Mucosa of descending colon (tissue), 3 donors: Measurements from ENCODE around the gene ZNF618. TPM values are rescaled to one million over a fixed set of nuclear protein-coding genes. Genes with fewer than 3 reads are reported as not detected.

ENCODE experiments used
- ATAC-seq: fragments of 200-7000 bp; cut with Tn5 transposase; one replicate; pipeline ENCODE4 v1.9.1; 2020; ENCODE audit warnings: mild to moderate bottlenecking, moderate library complexity
- DNase-seq, 3 donors: peaks; one replicate each; pipeline ENCODE4 v3.0.0-alpha.2; 2020
- H3K36me3 ChIP-seq: fragments of 200-600 bp; one replicate; pipeline ENCODE4 v1.8.0; 2021; ENCODE audit warnings: low read depth, mild to moderate bottlenecking
- H3K4me1 ChIP-seq: fragments of 200-600 bp; one replicate; pipeline ENCODE4 v1.8.0; 2021; ENCODE audit warnings: low read depth, mild to moderate bottlenecking
- H3K4me3 ChIP-seq: fragments of 200-600 bp; one replicate; pipeline ENCODE4 v1.8.0; 2021; ENCODE audit warnings: mild to moderate bottlenecking
- H3K9me3 ChIP-seq: fragments of 200-600 bp; one replicate; pipeline ENCODE4 v1.8.0; 2021; ENCODE audit warnings: mild to moderate bottlenecking
- CTCF ChIP-seq: fragments of 200-600 bp; IDR thresholded peaks from one replicate; pipeline ENCODE4 v1.8.0; 2022; ENCODE audit warnings: antibody characterized with exemption, mild to moderate bottlenecking
- intact Hi-C, 2 donors: fragments of 100-400 bp; cut with DNase I in 1 of 2; cut with micrococcal nuclease in 1 of 2; formaldehyde crosslinking; loops; one replicate each; pipeline versions ENCODE4 v1.11.0 to v1.11.1; 2022; cut with DNase I, micrococcal nuclease
- total RNA-seq, 3 donors: library from RNA; stranded (reverse); fragmentation: NEBNext Ultra II Directional in 2 of 3; extraction: Animal tissue kit (Norgen Biotek cat#: 25700) in 2 of 3; gene quantifications; one replicate each; pipeline versions ENCODE4 v1.2.1 to v1.2.4, GENCODE V29; 2021 to 2023
- donor health status: DM: no; HTN: no; CAD: no; lungs with moderate emphysema.
- donor health status: DM: no; HTN: no; CAD: no.
- donor health status: DM: no; HTN: yes; CAD: no.

The ZNF618 gene
- total RNA-seq, 3 donors from 2014 or later: 2.7 to 6.2 (median 3.7) TPM

- ATAC-seq (no peak), DNase-seq (no peak)
Observed at GRCh38 chr9:114093031-114093471, 216.9 kb downstream of the ZNF618 start.

DNA sequence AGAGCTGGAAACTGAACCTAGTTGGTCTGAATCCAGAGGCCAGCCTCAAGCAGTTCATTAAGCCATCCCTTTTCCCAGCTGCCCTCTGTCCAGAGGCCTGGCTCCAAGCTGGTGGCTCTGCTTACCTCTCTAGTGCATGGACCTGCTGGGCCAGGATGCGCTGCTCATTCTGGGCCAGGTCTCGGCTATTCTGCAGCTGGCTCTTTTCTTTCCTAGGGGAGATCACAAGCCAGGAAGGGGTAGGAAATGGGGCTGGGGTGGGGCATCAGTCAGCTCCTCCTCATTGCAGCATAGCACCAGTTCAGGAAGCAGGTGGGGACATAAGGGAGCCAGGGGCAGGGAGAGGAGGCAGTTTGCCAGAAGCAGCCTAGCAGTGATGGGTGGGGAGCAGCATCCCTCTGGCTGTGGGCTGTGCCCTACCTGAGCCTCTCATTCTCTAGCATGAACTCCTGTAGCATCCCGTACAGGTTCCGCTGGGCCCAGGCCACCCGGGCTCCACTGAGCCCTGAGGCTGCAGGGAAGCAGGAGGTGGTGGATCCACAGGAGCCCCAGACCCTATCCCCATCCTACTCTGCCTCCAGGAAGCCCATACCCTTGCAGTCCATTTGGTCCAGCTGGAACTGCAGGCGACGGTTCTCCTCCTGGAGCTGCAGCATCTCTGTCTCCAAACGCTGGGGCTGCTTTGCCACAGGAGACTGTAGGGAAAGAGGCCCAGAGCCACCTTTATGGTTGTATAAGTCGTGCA, 217.8 kb downstream of the ZNF618 start:
- DNase-seq: no peak
- Histone ChIP-seq H3K9me3 (no peaks in the 10 kb centered on the region), H3K4me1 (peaks cover 3% of the 10 kb centered on the region), H3K4me3 (no peak overlapping the region), H3K36me3 (no peaks in the 10 kb centered on the region)
- intact Hi-C loops: no loop called here
- no peak for ATAC-seq
- TF ChIP-seq CTCF: no peak

More at GRCh38 chr9:114093031-114093471, 216.9 kb downstream of the ZNF618 start:
- no peak for TF ChIP-seq CTCF
- H3K36me3 ChIP-seq: no peaks in the 10 kb centered on the region
- H3K9me3 ChIP-seq: no peaks in the 10 kb centered on the region
- no peak overlapping the region for H3K4me3 ChIP-seq
- H3K4me1 ChIP-seq: no peaks in the 10 kb centered on the region
- intact Hi-C loops: no loop called here

GRCh38 chr9:114094971-114095370, 218.9 kb downstream of the ZNF618 start:
- Histone ChIP-seq H3K4me1 (peaks cover 5% of the 10 kb centered on the region), H3K9me3 (no peaks in the 10 kb centered on the region), H3K4me3 (no peak overlapping the region), H3K36me3 (no peaks in the 10 kb centered on the region)
- DNase-seq: no peak
- intact Hi-C loops: no loop called here
- ATAC-seq: no peak
- TF ChIP-seq CTCF: no peak

- intact Hi-C loops: no loop called here
- no peak for ATAC-seq
- H3K4me1 ChIP-seq: peaks cover 5% of the 10 kb centered on the region
- no peaks in the 10 kb centered on the region for H3K36me3 ChIP-seq
- no peak for TF ChIP-seq CTCF
- no peak for DNase-seq
- no peak overlapping the region for H3K4me3 ChIP-seq
- no peaks in the 10 kb centered on the region for H3K9me3 ChIP-seq
Observed at GRCh38 chr9:114096041-114096511, 220.0 kb downstream of the ZNF618 start.

GRCh38 chr9:114096866-114097612, 220.9 kb downstream of the ZNF618 start:
- TF ChIP-seq CTCF: no peak
- ATAC-seq (peak; percentile 4), DNase-seq (no peak)
- Histone ChIP-seq H3K36me3 (no peaks in the 10 kb centered on the region), H3K4me1 (peaks cover 5% of the 10 kb centered on the region), H3K9me3 (no peaks in the 10 kb centered on the region), H3K4me3 (no peak overlapping the region)
- intact Hi-C loops: no loop called here
